Right hindlimb (tissue), 1 donor: Measurements from ENCODE around the gene SST.
A peak's percentile ranks its signal among the peaks of the same experiment; 100 is the strongest.

Source experiments
- DNase-seq: peaks from one replicate; pipeline ENCODE4 v3.0.0-alpha.2; 2018

SST gene

DNA sequence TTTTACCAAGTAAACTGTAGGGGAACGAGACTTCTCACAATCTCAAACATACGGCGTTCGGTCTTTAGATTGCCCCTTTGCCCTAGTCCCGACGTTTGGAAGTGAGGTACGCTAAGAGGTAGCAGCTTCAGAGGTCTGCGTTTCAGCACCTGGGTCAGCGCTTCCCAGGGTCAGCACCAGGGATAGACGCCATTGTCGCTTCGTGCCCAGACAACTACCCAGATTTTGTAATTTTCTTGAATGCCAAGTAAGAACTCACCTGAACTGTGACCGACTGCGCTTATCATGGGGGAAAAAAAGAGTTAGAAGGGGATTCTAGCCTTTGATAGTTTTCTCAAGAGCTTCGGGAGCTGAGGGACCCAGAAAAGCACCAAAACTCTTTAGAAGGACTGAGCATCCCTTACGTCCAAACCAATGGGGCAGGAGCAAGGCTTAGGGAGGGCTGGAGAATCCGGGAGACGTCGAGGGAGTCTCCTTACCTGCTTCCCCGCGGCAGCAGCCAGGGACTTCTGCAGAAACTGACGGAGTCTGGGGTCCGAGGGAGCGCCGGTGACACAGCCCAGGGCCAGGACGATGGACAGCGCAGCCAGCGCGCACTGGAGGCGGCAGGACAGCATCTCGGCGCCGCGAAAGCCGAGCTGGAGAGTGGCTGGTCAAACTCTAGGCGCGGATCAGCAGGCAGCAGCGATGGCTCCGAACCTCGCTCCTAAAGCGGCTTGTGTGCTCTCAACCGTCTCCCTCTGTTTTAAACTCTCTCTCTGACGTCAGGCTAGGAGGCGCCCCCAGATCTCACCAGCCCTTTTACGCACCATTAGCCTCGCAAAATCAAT, at the start of gene SST:
Gene SST, minus strand, starts transcription at position 720 of the 830 bp plus-strand sequence. Its CDS starts 103 bp downstream, at position 617.
- peak; percentile 68 for DNase-seq

GRCh38 chr3:187719628-187720336, 49.6 kb upstream of the SST start:
- DNase-seq: no peak

DNA sequence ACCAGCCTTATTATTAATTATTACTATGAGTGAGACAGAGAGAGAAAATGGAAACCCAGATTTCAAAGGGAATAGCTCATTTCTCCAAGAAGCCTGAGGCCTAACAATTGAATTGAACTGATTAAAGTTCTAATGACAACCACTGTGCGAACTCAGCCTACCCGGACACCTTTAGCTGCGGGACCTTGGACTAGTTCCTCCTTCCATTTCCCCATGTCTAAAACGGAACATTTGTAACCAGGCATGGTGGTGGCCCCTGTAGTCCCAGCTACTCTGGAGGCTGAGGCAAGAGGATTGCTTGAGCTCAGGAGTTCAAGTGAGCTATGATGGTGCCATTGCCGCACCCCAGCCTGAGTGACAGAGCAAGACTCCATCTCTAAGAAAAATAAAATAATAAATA, 48.6 kb upstream of the SST start:
- no peak for DNase-seq

DNA sequence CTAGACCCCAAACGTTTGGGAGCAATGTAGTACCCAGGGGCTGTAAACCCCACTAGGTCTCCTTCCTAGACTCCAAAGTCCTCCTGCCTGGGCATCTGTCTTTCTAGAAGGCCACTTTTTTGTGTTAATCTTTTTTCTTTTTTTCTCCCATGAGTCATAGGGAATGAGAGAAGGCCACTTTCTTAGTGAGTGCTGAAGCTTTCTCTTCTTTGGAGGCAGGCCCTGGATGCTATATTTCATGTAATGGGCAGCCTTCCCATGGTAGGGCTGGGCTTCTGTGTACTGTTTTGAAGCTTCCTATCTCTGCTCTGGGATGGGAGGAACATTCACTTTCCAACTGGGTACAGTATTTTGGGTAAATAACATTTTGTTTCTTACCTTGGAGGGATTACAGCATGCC, 47.4 kb upstream of the SST start:
- DNase-seq: no peak

DNA sequence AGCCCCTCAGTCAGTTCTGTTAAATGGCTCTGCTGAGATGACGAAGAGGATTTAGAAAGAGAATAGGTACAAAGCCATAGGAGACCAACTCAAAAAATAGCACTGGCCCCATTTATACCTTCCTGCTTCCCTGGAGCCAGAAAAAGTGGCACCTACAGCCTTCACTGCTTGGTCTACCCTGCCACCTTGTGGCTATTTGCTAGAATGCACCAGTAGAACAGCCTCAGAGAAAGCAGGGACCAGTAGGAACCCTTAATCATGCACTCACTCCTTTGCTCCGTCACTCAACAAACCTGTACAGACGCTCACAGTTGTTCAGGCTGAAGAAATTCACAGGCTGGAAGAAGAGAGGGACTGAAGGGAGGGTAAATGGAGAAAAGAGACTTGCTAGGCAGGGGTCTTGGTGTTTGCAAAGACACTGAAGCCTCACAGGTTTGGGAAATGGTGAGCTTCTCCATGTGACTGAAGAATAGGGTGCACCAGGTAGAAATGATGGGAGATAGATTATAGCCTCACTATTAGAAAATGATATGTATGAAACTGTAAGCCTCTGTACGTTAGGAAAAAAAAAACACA, 44.3 kb upstream of the SST start:
- DNase-seq: peak; percentile 64

DNA sequence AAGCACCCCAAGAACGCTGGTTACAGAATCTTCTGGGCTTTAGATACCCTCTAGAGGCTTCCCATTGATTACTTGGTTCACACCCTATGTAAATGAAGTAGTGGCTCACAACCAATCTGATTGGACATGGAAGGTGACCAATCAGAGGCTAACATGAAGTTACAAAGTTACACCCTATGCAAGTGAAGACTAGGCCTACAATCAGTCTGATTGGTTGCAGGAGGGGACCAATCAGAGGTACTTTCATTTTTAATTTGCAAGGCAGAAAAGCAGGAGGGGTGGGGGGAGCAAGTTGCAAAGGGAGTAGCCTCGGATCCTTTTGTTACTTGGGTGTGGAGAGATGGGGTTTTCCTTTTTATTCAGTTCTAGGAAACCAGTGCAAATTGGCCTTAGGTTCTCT, 43.3 kb upstream of the SST start:
- no peak for DNase-seq

GRCh38 chr3:187709155-187709554, 39.0 kb upstream of the SST start:
- DNase-seq: no peak

- no peak for DNase-seq
These were observed 38.5 kb upstream of the SST start for GRCh38 chr3:187708696-187709095.

DNA sequence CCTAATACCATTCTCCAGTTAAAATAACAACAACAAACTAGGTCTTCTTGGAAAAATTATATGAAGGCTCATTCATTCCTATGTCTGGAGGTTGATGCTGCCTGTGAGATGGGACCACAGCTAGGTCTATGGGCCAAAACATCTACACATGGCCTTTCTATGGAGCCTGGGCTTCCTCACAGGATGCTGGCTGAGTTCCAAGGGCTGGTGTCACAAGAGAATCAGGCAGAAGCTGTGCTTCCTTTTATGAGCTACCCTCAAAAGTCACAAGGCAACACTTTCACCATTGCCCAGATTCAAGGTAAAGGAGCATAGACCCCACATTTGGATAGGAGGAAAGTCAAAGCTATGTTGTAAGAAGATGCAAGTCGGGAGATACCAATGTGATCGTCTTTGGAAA, 36.8 kb upstream of the SST start:
- DNase-seq: no peak

GRCh38 chr3:187705164-187705563, 35.0 kb upstream of the SST start:
- no peak for DNase-seq

- DNase-seq: no peak
These were observed 32.4 kb upstream of the SST start, which contains the start of gene RTP2 for GRCh38 chr3:187702507-187703033. Gene RTP2, minus strand, starts transcription at chr3:187702557. Its CDS starts 429 bp downstream, at chr3:187702128.

GRCh38 chr3:187700249-187700648, 30.1 kb upstream of the SST start:
- no peak for DNase-seq

DNA sequence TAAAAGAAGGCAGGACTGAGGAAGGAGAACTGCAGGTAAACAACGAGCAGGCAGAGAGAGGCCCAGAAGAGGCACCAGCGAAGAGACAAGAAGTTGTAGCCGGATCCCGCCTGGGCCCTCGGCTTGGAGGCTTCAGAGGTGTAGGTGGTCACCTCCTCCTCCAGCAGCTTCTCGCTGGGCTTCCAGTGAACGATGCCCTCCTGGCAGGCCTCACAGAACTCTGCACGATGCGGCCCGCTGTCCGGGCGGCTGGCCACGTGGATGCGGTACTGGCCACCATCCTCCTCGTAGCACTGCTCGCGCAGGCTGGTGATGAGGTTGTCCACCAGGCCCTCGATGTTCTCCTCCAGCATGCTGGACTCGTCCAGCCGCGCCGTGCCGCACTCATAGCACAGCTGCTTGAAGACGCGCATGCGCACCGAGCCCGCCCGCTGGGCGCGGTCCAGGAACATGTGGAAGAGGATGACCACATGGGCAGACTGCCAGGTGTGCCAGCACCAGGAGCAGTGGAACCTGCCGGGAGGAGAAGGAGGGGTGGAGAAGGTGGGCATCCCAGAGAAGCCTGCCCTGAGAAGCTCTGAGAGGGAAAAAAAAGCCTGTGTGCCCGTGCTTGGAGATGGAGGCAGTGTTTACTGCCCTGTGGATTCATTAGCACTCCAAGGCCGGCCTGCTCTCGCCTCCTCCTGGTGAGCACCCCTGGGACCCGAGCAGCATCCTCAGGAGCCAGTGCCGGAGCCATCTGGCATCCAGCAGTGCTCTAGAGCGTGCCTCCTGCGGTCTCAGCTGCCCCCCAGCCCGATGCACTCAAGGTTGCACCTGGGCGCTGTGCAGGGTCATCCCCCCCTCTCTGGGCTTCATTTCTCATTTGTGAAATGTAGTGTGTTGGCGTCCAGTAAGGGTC, 28.6 kb upstream of the SST start:
- DNase-seq: no peak

GRCh38 chr3:187696021-187696420, 25.8 kb upstream of the SST start:
- no peak for DNase-seq

DNA sequence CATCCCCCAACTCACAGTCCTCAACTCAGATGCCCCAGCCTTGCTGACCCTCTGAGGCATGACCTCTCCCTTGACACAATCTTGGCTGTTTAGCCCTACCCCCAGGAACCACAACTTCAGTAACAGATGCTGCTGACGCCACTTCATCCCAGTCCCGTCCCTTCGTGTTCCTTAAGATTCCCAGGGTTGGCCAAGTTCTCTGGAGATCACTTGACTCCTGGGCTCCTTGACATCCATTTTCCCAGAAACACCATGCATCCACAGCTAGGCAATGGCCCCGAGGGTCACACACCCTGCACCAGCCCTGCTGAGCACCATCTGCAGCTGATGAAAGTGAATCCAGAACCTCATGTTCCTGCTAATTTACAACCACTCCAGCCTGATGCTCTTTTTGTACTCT, 25.3 kb upstream of the SST start:
- no peak for DNase-seq

DNA sequence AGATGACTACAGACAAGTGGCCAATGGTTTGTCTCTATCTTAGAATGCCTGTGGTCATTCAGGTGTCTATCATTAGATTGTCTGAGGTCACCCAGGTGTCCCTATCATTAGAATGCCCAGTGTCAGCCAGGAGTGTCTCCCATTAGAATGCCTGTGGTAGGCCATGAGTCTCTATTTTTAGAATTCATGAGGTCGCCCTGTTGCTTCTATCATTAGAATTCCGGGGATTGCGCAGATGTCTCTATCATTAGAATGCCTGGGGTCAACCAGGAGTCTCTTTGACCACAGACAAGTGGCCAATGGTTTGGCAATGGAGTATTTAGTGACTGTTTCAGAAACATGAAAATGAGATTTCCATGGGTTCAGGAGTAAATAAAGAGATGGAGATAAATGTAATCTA, 24.6 kb upstream of the SST start:
- no peak for DNase-seq

GRCh38 chr3:187693431-187693830, 23.2 kb upstream of the SST start:
- DNase-seq: no peak

- DNase-seq: no peak
These were observed 19.8 kb upstream of the SST start for GRCh38 chr3:187689984-187690383.

DNA sequence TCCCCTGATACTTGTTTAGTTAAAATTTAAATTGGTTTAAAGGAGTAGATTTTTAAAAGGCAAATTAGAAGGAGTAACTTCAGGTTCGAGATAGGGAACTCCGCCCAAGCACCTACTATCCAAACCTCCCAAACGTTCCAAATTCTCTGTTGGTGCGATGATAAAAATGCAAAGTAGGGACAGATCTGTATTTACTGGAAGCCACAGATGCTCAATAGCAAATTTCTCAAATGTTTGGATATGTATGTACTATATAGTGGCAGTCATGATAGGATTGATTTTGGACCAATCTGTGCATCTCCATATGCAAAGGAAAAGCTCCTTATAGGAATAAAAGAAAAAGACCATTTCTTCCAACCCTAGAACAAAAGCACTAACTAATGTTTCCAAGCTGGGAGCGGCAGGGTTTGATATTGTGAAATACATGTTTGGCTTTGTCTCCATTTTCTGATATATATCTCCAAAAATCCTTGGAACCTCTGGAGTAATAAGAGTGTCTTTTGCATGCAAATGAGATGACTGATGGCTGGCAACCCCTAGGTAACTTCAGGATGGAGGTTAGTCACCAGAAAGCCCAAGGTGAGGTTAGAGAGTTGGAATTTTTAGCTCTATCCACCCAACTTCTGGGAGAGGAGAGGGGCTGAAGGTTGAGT, 16.6 kb upstream of the SST start:
- no peak for DNase-seq

GRCh38 chr3:187685948-187686347, 15.8 kb upstream of the SST start:
- DNase-seq: no peak

DNA sequence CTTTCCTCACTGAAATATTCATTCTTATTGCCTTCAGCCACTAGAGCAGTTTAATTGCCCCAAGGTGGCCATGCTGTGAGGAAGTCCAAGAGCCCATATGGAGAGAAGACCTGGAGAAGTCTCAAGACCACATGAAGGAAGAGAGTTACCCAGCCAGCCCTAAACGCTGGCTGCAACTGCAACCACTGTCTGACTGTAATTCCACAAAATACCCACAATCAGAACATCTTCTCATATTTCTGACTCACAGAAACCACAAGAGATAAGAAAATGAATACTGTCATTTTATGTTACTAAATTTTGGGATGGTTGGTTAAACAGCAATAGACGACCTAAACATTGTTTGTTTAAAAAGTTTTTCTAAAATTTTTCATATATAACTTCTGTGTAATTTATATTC, 14.7 kb upstream of the SST start:
- DNase-seq: no peak

DNA sequence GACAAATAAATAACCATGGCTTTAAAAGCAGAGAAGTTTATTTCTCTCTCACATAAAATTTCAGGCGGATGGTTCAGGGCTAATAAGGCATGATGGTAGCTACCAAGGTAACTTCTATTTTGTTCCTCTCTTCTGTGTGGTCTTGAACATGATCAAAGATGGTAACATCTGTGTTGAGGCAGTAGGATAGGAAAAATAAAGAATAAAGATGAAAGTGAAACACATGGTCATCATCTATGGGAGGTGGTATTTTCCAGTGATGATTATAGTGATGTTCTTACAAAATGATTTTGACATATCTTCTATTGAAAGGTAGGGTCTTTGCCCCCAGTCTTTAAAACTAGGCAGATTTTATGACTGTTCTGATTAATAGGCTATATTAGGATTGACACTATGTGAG, 14.2 kb upstream of the SST start:
- no peak for DNase-seq
